Psoas muscle (tissue), 8 donors: ENCODE results near the gene KLHL36. TPM values are rescaled to one million over a fixed set of nuclear protein-coding genes. Genes with fewer than 3 reads are reported as not detected.

Experiments used
- ATAC-seq, 4 donors: fragments of 200-7000 bp; cut with Tn5 transposase; one replicate each; pipeline ENCODE4 v1.9.1; 2020; ENCODE audit warnings: moderate library complexity in 3 of 4, mild to moderate bottlenecking in 2 of 4
- DNase-seq, 2 donors: peaks; one replicate each; pipeline ENCODE4 v3.0.0-alpha.2; 2020
- H3K27ac ChIP-seq: fragments of 200-600 bp; one replicate; pipeline ENCODE4 v1.8.0; 2022
- H3K27me3 ChIP-seq, 3 donors: fragments of 200-600 bp in 1 of 3; one replicate each; pipeline versions ENCODE4 v1.6.1 to v1.8.0; 2013 to 2022; ENCODE audit warnings: low read length in 2 of 3, mild to moderate bottlenecking in 2 of 3, moderate library complexity in 1 of 3; ENCODE audit not compliant: insufficient read depth in 3 of 3
- H3K36me3 ChIP-seq, 2 donors: fragments of 200-600 bp in 1 of 2; one replicate each; pipeline versions ENCODE4 v1.6.1 to v1.8.0; 2013 to 2022; ENCODE audit warnings: low read depth in 1 of 2, mild to moderate bottlenecking in 1 of 2, moderate library complexity in 1 of 2; ENCODE audit not compliant: insufficient read depth in 1 of 2
- H3K4me1 ChIP-seq: fragments of 200-600 bp; one replicate; pipeline ENCODE4 v1.8.0; 2022
- H3K4me3 ChIP-seq: fragments of 200-600 bp; one replicate; pipeline ENCODE4 v1.8.0; 2022; ENCODE audit warnings: mild to moderate bottlenecking
- H3K9me3 ChIP-seq: fragments of 200-600 bp; one replicate; pipeline ENCODE4 v1.8.0; 2022
- WGBS, 3 donors: extraction: QIAGEN DNeasy Blood & Tissue Kit; methylation state at CpG; one replicate each; pipeline versions ENCODE4 v1.1.6 to v1.1.7; 2013; 5-methylcytosine and 5-hydroxymethylcytosine counted together
- intact Hi-C, 2 donors: fragments of 100-400 bp; cut with DNase I; formaldehyde crosslinking; loops; one replicate each; pipeline versions ENCODE4 v1.11.0 to v1.14.2; 2022
- polyA plus RNA-seq, 3 donors: library from polyadenylated mRNA; stranded (reverse); fragments of 200-250 nt; gene quantifications; one replicate each; pipeline ENCODE4 v1.2.3, GENCODE V29; 2013
- total RNA-seq, 4 donors: library from RNA; stranded (reverse); fragmentation: NEBNext Ultra II Directional in 2 of 4; extraction: Animal tissue kit (Norgen Biotek cat#: 25700) in 2 of 4; gene quantifications; one replicate each; pipeline versions ENCODE4 v1.2.1 to v1.2.4, GENCODE V29; 2021 to 2023
- TF ChIP-seq, protein P1 (sequence below): fragments of 200-600 bp; IDR thresholded peaks from one replicate; pipeline ENCODE4 v1.8.0; 2022; ENCODE audit warnings: antibody characterized with exemption
- donor health status: healthy with polysubstance abuse.
- donor health status: DM: no; HTN: no; CAD: no; lungs with moderate emphysema.
- donor health status: Bipolar disorder and iron deficiency.
- donor health status: healthy.
- donor health status: DM: yes; HTN: yes; CAD: no.
- donor health status: DM: no; HTN: no; CAD: no.
- donor health status: DM: no; HTN: no; CAD: no.
- donor health status: DM: yes; HTN: yes; CAD: no.

KLHL36 gene
- total and polyA plus RNA-seq, 7 donors, result 5.9 to 19.3 (median 13.1) TPM

DNA sequence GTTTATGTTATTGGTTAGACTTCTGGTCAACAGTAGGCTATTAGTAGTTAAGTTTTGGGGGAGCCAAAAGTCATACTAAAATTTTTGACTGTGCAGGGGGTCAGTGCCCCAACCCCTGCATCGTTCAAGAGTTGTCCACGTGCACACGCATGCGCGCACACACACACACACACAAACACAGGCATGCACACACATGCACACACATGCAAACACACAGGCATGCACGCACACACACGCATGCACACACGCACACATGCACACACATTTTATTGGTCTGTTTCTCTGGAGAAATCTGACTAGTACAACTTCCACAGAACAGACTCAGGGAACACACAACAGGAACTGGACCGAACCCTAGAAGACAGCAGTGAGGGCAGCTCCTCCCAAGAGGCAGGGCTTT is 27.1 kb downstream of the KLHL36 start:
- DNase-seq (no peak), ATAC-seq (no peak)
- Histone ChIP-seq H3K27ac (no peak overlapping the region), H3K36me3 (no peaks in the 10 kb centered on the region), H3K4me3 (no peak overlapping the region), H3K9me3 (no peaks in the 10 kb centered on the region), H3K27me3 (peaks cover 0 to 15% (median 0%) of the 10 kb centered on the region in 3 donors), H3K4me1 (no peaks in the 10 kb centered on the region)
- 86 to 93% (median 87%) methylated on average over 9 of the region's 9 CpGs for WGBS, 3 donors
- intact Hi-C loops, result no loop called here
- TF ChIP-seq, protein P1, sequence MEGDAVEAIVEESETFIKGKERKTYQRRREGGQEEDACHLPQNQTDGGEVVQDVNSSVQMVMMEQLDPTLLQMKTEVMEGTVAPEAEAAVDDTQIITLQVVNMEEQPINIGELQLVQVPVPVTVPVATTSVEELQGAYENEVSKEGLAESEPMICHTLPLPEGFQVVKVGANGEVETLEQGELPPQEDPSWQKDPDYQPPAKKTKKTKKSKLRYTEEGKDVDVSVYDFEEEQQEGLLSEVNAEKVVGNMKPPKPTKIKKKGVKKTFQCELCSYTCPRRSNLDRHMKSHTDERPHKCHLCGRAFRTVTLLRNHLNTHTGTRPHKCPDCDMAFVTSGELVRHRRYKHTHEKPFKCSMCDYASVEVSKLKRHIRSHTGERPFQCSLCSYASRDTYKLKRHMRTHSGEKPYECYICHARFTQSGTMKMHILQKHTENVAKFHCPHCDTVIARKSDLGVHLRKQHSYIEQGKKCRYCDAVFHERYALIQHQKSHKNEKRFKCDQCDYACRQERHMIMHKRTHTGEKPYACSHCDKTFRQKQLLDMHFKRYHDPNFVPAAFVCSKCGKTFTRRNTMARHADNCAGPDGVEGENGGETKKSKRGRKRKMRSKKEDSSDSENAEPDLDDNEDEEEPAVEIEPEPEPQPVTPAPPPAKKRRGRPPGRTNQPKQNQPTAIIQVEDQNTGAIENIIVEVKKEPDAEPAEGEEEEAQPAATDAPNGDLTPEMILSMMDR, result no peak

DNA sequence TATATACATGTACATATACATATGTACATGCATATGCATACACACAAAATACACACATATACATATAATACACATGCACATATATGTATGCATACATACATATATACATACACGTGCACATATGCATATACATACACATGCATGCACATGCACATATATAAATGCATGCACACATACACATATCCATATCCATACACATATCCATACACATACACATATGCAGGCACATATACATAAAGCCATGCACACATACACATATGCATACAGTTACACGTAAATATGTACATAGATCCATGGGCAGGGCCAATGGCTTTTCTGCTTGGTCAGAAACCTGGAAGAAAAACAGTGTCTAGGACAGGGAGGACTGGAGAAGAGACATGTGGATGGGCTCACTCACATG is 27.6 kb downstream of the KLHL36 start:
- Histone ChIP-seq H3K27ac (no peak overlapping the region), H3K27me3 (peaks cover 0 to 18% (median 0%) of the 10 kb centered on the region in 3 donors), H3K4me1 (no peaks in the 10 kb centered on the region), H3K36me3 (no peaks in the 10 kb centered on the region), H3K9me3 (no peaks in the 10 kb centered on the region), H3K4me3 (no peak overlapping the region)
- intact Hi-C loops, result no loop called here
- ATAC-seq (no peak), DNase-seq (no peak)
- TF ChIP-seq, protein P1, result no peak
- WGBS, 3 donors, result 89 to 90% (median 89%) methylated on average over 2 of the region's 2 CpGs

DNA sequence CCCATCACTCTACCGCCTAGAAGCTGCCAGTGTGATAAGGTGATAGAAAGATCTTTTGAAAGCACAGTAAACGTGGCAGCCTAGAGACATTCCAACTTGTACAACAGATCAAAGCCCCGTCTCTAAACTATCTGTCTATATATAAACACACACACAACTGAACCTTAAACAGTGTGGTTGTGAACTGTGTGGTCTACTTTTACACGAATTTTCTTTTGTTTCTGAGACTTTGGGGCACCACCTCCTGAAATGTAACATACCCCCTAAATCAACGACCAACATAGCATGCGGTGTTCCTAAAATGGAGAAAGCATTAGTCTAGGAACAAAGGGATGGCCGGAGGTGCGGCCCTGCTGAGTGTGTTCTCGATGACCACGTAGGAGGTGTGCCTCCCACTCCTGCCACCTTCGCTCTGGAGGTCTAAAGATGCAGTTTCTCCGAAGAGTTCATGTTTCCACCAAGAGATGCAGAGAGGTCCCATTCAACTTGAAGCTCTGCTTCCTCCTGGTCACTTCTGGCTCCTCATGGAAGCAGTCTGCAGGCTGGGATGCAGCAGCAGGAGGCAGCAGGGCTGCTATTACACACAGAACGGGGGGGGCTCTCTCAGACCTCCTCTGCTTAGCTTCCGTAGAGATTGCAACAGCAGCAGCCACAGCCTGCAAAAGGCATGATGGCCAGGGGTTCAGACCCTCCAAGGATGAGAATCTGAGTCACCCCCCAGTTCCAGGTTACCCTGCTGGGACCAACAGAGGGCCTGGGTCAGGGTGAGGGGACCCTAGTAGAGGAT is 28.9 kb downstream of the KLHL36 start:
- no peak for ATAC-seq
- Histone ChIP-seq H3K27me3 (peaks cover 0 to 18% (median 0%) of the 10 kb centered on the region in 3 donors), H3K36me3 (no peaks in the 10 kb centered on the region), H3K4me1 (no peaks in the 10 kb centered on the region), H3K27ac (no peak overlapping the region), H3K4me3 (no peak overlapping the region), H3K9me3 (no peaks in the 10 kb centered on the region)
- no peak for DNase-seq
- intact Hi-C loops, result no loop called here
- TF ChIP-seq, protein P1, result no peak
- 78 to 81% (median 80%) methylated on average over 14 of the region's 14 CpGs for WGBS, 3 donors

DNA sequence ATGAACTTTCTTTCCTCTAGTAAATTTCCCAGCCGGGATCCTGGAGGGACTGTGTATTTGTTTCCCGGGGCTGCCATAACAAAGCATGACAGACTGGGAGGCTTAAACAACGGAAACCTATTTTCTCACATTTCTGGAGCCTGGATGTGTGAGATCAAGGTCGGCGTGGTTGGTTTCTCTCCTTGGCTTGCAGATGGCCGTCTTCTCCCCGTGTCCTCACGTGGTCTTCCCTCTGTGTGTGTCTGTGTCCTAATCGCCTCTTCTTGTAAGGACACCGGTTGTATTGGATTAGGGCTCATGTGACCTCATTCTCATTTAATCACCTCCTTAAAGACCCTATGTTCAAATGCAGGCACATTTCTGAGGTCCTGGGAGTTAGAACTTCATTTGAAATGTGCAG is 29.5 kb downstream of the KLHL36 start:
- H3K4me1 ChIP-seq, result no peaks in the 10 kb centered on the region
- intact Hi-C loops, result no loop called here
- TF ChIP-seq, protein P1, result no peak
- 28 to 43% (median 36%) methylated on average over 10 of the region's 10 CpGs for WGBS, 3 donors
- H3K9me3 ChIP-seq, result no peaks in the 10 kb centered on the region
- ATAC-seq, result no peak
- peaks cover 0 to 18% (median 0%) of the 10 kb centered on the region in 3 donors for H3K27me3 ChIP-seq
- no peaks in the 10 kb centered on the region for H3K36me3 ChIP-seq
- no peak for DNase-seq
- no peak overlapping the region for H3K4me3 ChIP-seq
- H3K27ac ChIP-seq, result no peak overlapping the region

DNA sequence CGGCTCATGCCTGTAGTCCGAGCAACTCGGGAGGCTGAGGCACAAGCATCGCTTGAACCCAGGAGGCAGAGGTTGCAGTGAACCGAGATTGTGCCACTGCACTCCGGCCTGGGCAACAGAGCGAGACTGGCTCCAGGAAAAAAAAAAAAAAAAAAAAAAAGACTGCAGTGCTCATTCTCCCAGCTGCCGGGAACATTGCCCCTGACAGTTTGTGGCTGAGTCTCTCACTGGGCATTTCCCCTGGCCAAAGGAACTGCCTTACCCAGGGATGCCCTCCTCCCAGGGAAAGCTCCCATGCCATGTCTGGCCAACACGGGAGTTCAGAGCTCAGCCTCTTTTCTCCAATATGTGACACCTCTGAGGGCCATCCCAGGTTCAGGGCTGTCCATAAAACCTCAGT is 30.2 kb downstream of the KLHL36 start:
- H3K9me3 ChIP-seq, result no peaks in the 10 kb centered on the region
- H3K4me3 ChIP-seq, result no peak overlapping the region
- no peaks in the 10 kb centered on the region for H3K36me3 ChIP-seq
- DNase-seq, result no peak
- 83 to 86% (median 83%) methylated on average over 9 of the region's 9 CpGs for WGBS, 3 donors
- no peak for ATAC-seq
- TF ChIP-seq, protein P1, result no peak
- H3K27ac ChIP-seq, result no peak overlapping the region
- intact Hi-C loops, result no loop called here
- no peaks in the 10 kb centered on the region for H3K4me1 ChIP-seq
- peaks cover 0 to 18% (median 0%) of the 10 kb centered on the region in 3 donors for H3K27me3 ChIP-seq
